GM12878 (cell line): ENCODE results near the gene SMIM10. TPM values are rescaled to one million over a fixed set of nuclear protein-coding genes. Genes with fewer than 3 reads are reported as not detected.
"Not testable (repeated sequence)": the region's sequence is repeated elsewhere in the genome, so short reads cannot be mapped to it uniquely, and the experiment has no call there.

Source experiments
- ATAC-seq: fragments of 200-7000 bp; cut with Tn5 transposase; 3 replicates; pipeline ENCODE4 v1.9.1; 2020; ENCODE audit warnings: mild to moderate bottlenecking, moderate library complexity
- BruUV-seq: library from RNA; stranded (reverse); fragments of 400-500 nt; replicated peaks from 2 replicates; lab custom pipeline; 2021; lab: Mats Ljungman, UMichigan
- CTCF ChIA-PET: fragments of 300-600 bp; sonication (Branson Sonifier 250); formaldehyde crosslinking; extraction: SDS; loops from one replicate; lab custom pipeline; 2021; ENCODE audit warnings: inconsistent platforms; lab: Yijun Ruan, JAX
- POLR2A ChIA-PET: fragments of 350-600 bp; formaldehyde crosslinking; extraction: SDS; loops from one replicate; lab custom pipeline; 2021; ENCODE audit warnings: inconsistent platforms; lab: Charles Lee
- RAD21 ChIA-PET: fragments of 300-600 bp; sonication (Branson Sonifier 250); formaldehyde crosslinking; loops from one replicate; lab custom pipeline; 2023; ENCODE audit warnings: antibody characterized with exemption; ENCODE audit not compliant: unreplicated experiment; lab: Charles Lee
- SMC1A ChIA-PET: fragments of 300-600 bp; sonication (Branson Sonifier 250); formaldehyde crosslinking; loops from one replicate; lab custom pipeline; 2023; ENCODE audit not compliant: unreplicated experiment, uncharacterized antibody; lab: Charles Lee
- DNase-seq: peaks from one replicate; pipeline ENCODE4 v3.0.0-alpha.2; 2011; ENCODE audit warnings: low read depth, low spot score
- FAIRE-seq: peaks from 3 replicates; lab custom pipeline; 2011; peaks lifted over from hg19 to GRCh38; lab: Jason Lieb, UNC
- H2AFZ ChIP-seq: 2 replicates; pipeline ENCODE4 v1.6.0; 2011; ENCODE audit warnings: low read depth, low read length, control low read depth; ENCODE audit not compliant: control insufficient read depth
- H3K27ac ChIP-seq: 2 replicates; pipeline ENCODE4 v1.5.1; 2011; ENCODE audit warnings: control low read depth; ENCODE audit not compliant: control insufficient read depth, insufficient read depth
- H3K27me3 ChIP-seq, 2 experiments: replicated peaks in 1 of 2; 2 replicates each; pipeline versions ENCODE4 v1.6.0 to v1.6.1; 2011; ENCODE audit warnings: low read length in 1 of 2; ENCODE audit not compliant: control insufficient read depth in 2 of 2, insufficient read depth in 2 of 2
- H3K36me3 ChIP-seq, 2 experiments: 2 replicates each; pipeline ENCODE4 v1.5.1; 2011; ENCODE audit warnings: low read length in 1 of 2; ENCODE audit not compliant: control insufficient read depth in 2 of 2, insufficient read depth in 2 of 2
- H3K4me1 ChIP-seq: 2 replicates; pipeline ENCODE4 v1.6.1; 2011; ENCODE audit warnings: mild to moderate bottlenecking, low read length, moderate library complexity, mixed read lengths; ENCODE audit not compliant: control insufficient read depth, insufficient read depth
- H3K4me2 ChIP-seq: 2 replicates; pipeline ENCODE4 v1.6.0; 2011; ENCODE audit warnings: control low read depth; ENCODE audit not compliant: control insufficient read depth, insufficient read depth
- H3K4me3 ChIP-seq: fragments of 200-600 bp; sonication (generic); 2 replicates; pipeline ENCODE4 v1.5.1; 2016
- H3K79me2 ChIP-seq: 2 replicates; pipeline ENCODE4 v1.6.0; 2011; ENCODE audit warnings: low read length; ENCODE audit not compliant: control insufficient read depth, insufficient read depth
- H3K9ac ChIP-seq: 2 replicates; pipeline ENCODE4 v1.8.0; 2011; ENCODE audit warnings: low read length, control low read depth, mixed read lengths; ENCODE audit not compliant: control insufficient read depth, insufficient read depth
- H3K9me3 ChIP-seq: replicated peaks from 3 replicates; pipeline ENCODE4 v1.5.1; 2011; ENCODE audit warnings: mild to moderate bottlenecking, low read length; ENCODE audit not compliant: control insufficient read depth, insufficient read depth
- H4K20me1 ChIP-seq: 2 replicates; pipeline ENCODE4 v1.6.0; 2011; ENCODE audit not compliant: control insufficient read depth, insufficient read depth
- EZH2 ChIP-seq: IDR thresholded peaks from 2 replicates; pipeline ENCODE4 v1.6.1; 2012; ENCODE audit warnings: low read depth, mild to moderate bottlenecking, control low read depth, inconsistent platforms, low read length, borderline replicate concordance; ENCODE audit not compliant: control insufficient read depth
- MEF2A ChIP-seq: IDR thresholded peaks from 2 replicates; pipeline ENCODE4 v1.6.1; 2011; ENCODE audit warnings: low read depth, mild to moderate bottlenecking, low read length, moderate library complexity; ENCODE audit not compliant: insufficient read depth
- RB1 ChIP-seq: fragments of 450-650 bp; formaldehyde crosslinking; IDR thresholded peaks from 2 replicates; pipeline ENCODE4 v1.6.1; 2017; ENCODE audit warnings: mild to moderate bottlenecking, borderline replicate concordance
- WGBS: methylation state at CpG from one replicate; pipeline ENCODE4 v1.1.6; 2016; ENCODE audit warnings: low lambda C conversion rate; ENCODE audit not compliant: insufficient replicate concordance, insufficient coverage; ENCODE audit errors: missing lambda C conversion rate; 5-methylcytosine and 5-hydroxymethylcytosine counted together
- in situ Hi-C: fragments of 300-500 bp; cut with MboI; formaldehyde crosslinking; loops from 9 replicates; pipeline ENCODE4 v1.14.3; 2018; ENCODE audit warnings: mixed read lengths
- intact Hi-C: fragments of 100-400 bp; cut with micrococcal nuclease; formaldehyde crosslinking; loops from one replicate; pipeline ENCODE4 v1.14.2; 2022; ENCODE audit not compliant: unreplicated experiment
- polyA plus RNA-seq, 11 experiments: library from polyadenylated mRNA; depleted of rRNA in 4 of 11; unstranded in 6 of 11; stranded (reverse) in 5 of 11; fragments of >200 nt; fragmentation: Nextera tagmentation in 4 of 11; fragmentation: Illumina TruSeq in 1 of 11; extraction: Ambion mirVana in 4 of 11; extraction: Trizol in 1 of 11; gene quantifications; 1 replicate in 1 of 11; 2 replicates in 10 of 11; pipeline versions ENCODE4 v1.2.1 to v1.2.3, GENCODE V29; 2011 to 2016; ENCODE audit warnings: inconsistent platforms in 2 of 11, missing spikeins in 2 of 11, low read depth in 1 of 11
- total RNA-seq, 4 experiments: library from RNA; depleted of rRNA in 3 of 4; stranded (reverse); fragments of >200 nt in 3 of 4; fragmentation: Illumina TruSeq in 1 of 4; extraction: Trizol in 1 of 4; gene quantifications; 2 replicates each; pipeline versions ENCODE4 v1.2.1 to v1.2.3, GENCODE V29; 2013 to 2021
- TF ChIP-seq, protein P1 (sequence below): IDR thresholded peaks from 2 replicates; pipeline ENCODE4 v1.6.1; 2011; ENCODE audit warnings: borderline replicate concordance, low read depth, mild to moderate bottlenecking, moderate library complexity, mixed read lengths, low read length; ENCODE audit not compliant: insufficient read depth; ENCODE audit errors: extremely low read length
- TF ChIP-seq, protein P2 (sequence below): fragments of 450-650 bp; conservative IDR thresholded peaks from 2 replicates; pipeline ENCODE4 v1.6.1; 2017; ENCODE audit warnings: mild to moderate bottlenecking, moderate library complexity

Gene SMIM10
- total and polyA plus RNA-seq, 10 of the 15 experiments (the other 5 are each of a cell fraction or from before 2014, with no cell fraction given) = 0.04 to 0.16 (median 0.10) TPM; not detected in 6

DNA sequence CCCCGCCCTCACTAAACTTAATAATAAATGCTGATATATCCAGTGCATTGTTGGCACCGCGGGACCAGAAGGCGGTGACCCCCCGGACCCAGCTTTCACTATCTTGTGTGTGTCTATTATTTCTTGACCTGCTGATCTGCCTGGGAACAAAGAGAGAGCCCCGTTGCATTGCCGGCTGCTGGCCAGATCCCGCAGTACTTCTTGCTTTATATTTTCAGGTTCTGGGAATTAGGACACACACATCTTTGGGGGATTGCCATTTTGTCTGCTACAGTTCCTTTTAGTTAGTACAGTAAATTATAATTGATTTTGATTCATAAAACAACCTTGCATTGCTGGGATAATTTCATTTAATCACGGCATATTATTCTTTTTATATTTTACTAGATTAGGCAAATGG lies 33.7 kb downstream of the SMIM10 start (continued):
- TF ChIP-seq RB1 (no peak), MEF2A (no peak), EZH2 (no peak)
- TF ChIP-seq, protein P1, sequence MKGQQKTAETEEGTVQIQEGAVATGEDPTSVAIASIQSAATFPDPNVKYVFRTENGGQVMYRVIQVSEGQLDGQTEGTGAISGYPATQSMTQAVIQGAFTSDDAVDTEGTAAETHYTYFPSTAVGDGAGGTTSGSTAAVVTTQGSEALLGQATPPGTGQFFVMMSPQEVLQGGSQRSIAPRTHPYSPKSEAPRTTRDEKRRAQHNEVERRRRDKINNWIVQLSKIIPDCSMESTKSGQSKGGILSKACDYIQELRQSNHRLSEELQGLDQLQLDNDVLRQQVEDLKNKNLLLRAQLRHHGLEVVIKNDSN = no peak
- TF ChIP-seq, protein P2, sequence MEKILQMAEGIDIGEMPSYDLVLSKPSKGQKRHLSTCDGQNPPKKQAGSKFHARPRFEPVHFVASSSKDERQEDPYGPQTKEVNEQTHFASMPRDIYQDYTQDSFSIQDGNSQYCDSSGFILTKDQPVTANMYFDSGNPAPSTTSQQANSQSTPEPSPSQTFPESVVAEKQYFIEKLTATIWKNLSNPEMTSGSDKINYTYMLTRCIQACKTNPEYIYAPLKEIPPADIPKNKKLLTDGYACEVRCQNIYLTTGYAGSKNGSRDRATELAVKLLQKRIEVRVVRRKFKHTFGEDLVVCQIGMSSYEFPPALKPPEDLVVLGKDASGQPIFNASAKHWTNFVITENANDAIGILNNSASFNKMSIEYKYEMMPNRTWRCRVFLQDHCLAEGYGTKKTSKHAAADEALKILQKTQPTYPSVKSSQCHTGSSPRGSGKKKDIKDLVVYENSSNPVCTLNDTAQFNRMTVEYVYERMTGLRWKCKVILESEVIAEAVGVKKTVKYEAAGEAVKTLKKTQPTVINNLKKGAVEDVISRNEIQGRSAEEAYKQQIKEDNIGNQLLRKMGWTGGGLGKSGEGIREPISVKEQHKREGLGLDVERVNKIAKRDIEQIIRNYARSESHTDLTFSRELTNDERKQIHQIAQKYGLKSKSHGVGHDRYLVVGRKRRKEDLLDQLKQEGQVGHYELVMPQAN = no peak
- TF ChIP-seq, all 136 proteins: peak for 0

DNA sequence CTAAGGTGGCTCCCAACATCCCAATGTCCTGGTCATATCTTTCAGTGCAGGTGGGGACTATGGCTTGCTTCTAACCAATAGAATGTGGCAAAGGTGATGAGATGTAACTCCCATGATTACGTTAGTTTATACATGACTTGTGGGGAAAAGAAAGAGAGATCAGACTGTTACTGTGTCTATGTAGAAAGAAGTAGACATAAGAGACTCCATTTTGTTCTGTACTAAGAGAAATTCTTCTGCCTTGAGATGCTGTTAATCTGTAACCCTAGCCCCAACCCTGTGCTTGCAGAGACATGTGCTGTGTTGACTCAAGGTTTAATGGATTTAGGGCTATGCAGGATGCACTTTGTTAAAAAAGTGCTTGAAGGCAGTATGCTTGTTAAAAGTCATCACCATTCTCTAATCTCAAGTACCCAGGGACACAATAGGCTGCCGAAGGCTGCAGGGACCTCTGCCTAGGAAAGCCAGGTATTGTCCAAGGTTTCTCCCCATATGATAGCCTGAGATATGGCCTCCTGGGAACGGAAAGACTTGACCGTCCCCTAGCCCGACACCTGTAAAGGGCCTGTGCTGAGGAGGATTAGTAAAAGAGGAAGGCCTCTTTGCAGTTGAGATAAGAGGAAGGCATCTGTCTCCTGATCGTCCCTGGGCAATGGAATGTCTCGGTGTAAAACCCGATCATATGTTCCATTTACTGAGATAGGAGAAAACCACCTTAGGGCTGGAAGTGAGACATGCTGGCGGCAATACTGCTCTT lies 39.6 kb downstream of the SMIM10 start:
- H3K36me3 ChIP-seq, H3K9me3 ChIP-seq, POLR2A ChIA-PET, H2AFZ ChIP-seq, H4K20me1 ChIP-seq, H3K9ac ChIP-seq, H3K4me1 ChIP-seq, H3K27ac ChIP-seq, H3K79me2 ChIP-seq, in situ Hi-C loops, ATAC-seq, H3K27me3 ChIP-seq, H3K4me3 ChIP-seq, intact Hi-C loops, SMC1A ChIA-PET, FAIRE-seq, BruUV-seq, DNase-seq, CTCF ChIA-PET, H3K4me2 ChIP-seq: not testable (repeated sequence)
- RAD21 ChIA-PET = interaction anchor here (1.2 kb wide), 1 partner anchor 11 kb away, joined by 3 read pairs; no protein-coding TSS in a partner anchor
- WGBS = 48% methylated on average over 9 of the region's 9 CpGs

DNA sequence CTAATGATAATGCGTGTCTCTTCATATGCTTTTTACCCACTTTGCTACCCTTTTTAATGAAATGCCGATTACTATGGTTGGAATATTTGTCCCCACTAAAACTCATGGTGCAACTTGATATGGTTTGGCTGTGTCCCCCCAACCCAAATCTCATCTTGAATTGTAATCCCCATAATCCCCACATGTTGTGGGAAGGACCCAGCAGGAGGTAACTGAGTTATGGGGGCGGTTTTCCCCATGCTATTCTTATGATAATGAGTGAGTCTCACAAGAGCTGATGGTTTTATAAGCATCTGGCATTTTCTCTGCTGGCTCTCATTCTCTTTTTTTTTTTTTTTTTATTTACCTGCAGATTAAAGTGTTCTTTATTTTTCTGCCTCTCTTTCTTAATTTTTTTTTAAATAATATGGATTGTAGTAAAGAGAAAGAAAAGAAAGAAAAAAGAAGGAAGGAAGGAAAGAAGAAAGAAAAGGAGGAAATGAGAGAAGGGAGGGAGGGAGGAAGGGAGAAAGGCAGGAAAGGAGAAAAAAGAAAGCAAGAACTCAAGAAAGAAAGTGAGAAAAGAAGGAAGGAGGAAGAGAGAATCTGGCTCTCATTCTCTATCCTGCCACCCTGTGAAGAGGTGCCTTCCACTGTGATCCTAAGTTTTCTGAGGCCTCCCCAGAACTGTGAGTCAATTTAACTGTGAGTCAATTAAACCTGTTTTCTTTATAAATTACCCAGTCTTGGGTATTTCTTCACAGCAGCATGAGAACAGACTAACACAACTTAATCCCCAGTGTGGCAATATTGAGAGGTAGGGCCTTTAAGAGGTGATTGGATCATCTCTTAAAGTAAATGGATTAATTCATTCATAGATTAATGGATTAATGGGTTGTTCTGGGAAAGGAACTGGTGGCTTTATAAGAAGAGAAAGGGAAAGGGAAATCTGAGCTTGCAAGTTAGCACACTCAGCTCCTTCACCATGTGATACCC lies 50.6 kb downstream of the SMIM10 start:
- H3K27ac ChIP-seq, H3K9me3 ChIP-seq, H2AFZ ChIP-seq, H3K79me2 ChIP-seq, H3K4me1 ChIP-seq, ATAC-seq, H3K9ac ChIP-seq, in situ Hi-C loops, H3K27me3 ChIP-seq, CTCF ChIA-PET, SMC1A ChIA-PET, H4K20me1 ChIP-seq, intact Hi-C loops, POLR2A ChIA-PET, FAIRE-seq, H3K36me3 ChIP-seq, H3K4me2 ChIP-seq, H3K4me3 ChIP-seq, DNase-seq, BruUV-seq: not testable (repeated sequence)
- RAD21 ChIA-PET = interaction anchor here (1.2 kb wide), 1 partner anchor 12 kb away, joined by 3 read pairs; no protein-coding TSS in a partner anchor
- 64% methylated on average over 3 of the region's 3 CpGs for WGBS
